ENCODE measurements around the gene TGFBR2. TPM values are rescaled to one million over a fixed set of nuclear protein-coding genes. Genes with fewer than 3 reads are reported as not detected.
A peak's percentile ranks its signal among the peaks of the same experiment; 100 is the strongest.

Gene TGFBR2
- total and polyA plus RNA-seq, 3 experiments from 2014 or later: 55.3 to 108 (median 56.3) TPM

DNA sequence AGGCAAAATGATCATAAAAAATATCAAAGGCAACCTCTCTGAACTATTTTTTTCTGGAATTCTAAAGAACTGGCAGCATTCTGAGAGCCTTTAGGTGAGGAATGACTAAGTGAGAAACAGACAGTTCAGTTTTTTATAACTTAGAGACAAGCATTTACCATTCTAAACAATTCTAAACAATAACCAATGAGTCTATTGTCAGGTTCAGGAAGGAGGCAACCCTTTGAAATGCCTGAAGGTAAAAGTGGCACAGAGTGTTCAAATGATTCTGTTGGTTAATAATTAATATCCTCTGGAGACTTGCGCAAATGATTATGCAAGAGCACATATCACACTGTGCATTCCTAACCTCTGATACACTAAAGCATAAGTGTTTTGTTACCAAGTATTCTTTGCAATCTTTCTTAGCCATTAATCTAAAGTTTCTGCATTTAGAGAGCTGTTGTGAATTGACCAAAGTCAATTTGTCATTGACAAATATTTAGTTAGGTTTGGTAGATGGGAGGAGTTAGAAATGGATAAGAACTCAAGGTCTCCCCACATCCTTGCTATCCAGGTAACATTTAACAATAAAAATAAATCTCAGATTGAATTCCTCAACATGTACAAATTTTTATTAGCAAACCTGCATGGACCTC is 9.2 kb upstream of the TGFBR2 start:
- CTCF ChIA-PET: no interaction called here
- Mint-ChIP-seq H3K27ac (no peak overlapping the region), H3K4me1 (peaks cover 11 to 23% (median 14%) of the 10 kb centered on the region in 3 donors)

DNA sequence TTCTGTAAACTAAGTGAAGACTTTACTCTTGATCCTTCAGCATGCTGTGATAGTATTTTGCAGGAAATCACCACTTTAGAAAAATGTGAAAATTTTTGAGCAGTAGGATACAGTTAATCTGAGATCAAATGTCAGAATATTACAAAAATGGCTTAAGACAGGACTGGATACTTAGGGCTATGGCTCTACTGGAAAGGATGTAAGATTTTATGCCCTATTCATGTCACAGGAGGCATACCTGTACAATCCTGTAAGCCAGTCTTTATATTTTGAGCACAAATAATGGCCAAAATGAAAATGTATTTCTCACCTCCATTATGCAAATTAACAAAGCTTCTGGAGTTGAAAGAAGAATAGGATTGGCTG is 8.6 kb upstream of the TGFBR2 start:
- no peaks in the 10 kb centered on the region for H3K27me3 ChIP-seq (ENCODE audit: insufficient read depth, low read length, poor library complexity, severe bottlenecking)
- peaks cover 0 to 5% (median 3%) of the 10 kb centered on the region in 5 donors for H3K9me3 Mint-ChIP-seq
- DNase-seq: no peak
- peaks cover 0 to 8% (median 0%) of the 10 kb centered on the region in 3 donors for H3K36me3 Mint-ChIP-seq
- no peaks in the 10 kb centered on the region for H3K9me3 ChIP-seq (ENCODE audit: low read length)
- peaks cover 13 to 27% (median 16%) of the 10 kb centered on the region in 3 donors for H3K4me1 Mint-ChIP-seq
- H3K36me3 ChIP-seq (ENCODE audit: insufficient read depth, low read length): no peaks in the 10 kb centered on the region
- no peak overlapping the region for H3K4me3 Mint-ChIP-seq
- H3K27me3 Mint-ChIP-seq: no peaks in the 10 kb centered on the region
- no peak overlapping the region for H3K27ac ChIP-seq (ENCODE audit: low read depth, low read length)
- CTCF ChIA-PET: no interaction called here
- H3K4me3 ChIP-seq (ENCODE audit: low read length): no peak overlapping the region
- H3K4me1 ChIP-seq (ENCODE audit: insufficient read depth, low read length): peaks cover 26% of the 10 kb centered on the region
- POLR2A ChIA-PET: no interaction called here
- H3K27ac Mint-ChIP-seq: no peak overlapping the region

More for the DNA sequence above, 9.2 kb upstream of the TGFBR2 start:
- H3K36me3 ChIP-seq (ENCODE audit: insufficient read depth, low read length): no peaks in the 10 kb centered on the region
- Mint-ChIP-seq H3K9me3 (peaks cover 0 to 5% (median 3%) of the 10 kb centered on the region in 5 donors), H3K4me3 (no peak overlapping the region), H3K27me3 (no peaks in the 10 kb centered on the region), H3K36me3 (peaks cover 0 to 8% (median 0%) of the 10 kb centered on the region in 3 donors)
- peaks cover 22% of the 10 kb centered on the region for H3K4me1 ChIP-seq (ENCODE audit: insufficient read depth, low read length)
- no peak overlapping the region for H3K27ac ChIP-seq (ENCODE audit: low read depth, low read length)
- no peaks in the 10 kb centered on the region for H3K9me3 ChIP-seq (ENCODE audit: low read length)
- H3K27me3 ChIP-seq (ENCODE audit: insufficient read depth, low read length, poor library complexity, severe bottlenecking): no peaks in the 10 kb centered on the region
- DNase-seq: no peak
- no peak overlapping the region for H3K4me3 ChIP-seq (ENCODE audit: low read length)
- POLR2A ChIA-PET: no interaction called here

DNA sequence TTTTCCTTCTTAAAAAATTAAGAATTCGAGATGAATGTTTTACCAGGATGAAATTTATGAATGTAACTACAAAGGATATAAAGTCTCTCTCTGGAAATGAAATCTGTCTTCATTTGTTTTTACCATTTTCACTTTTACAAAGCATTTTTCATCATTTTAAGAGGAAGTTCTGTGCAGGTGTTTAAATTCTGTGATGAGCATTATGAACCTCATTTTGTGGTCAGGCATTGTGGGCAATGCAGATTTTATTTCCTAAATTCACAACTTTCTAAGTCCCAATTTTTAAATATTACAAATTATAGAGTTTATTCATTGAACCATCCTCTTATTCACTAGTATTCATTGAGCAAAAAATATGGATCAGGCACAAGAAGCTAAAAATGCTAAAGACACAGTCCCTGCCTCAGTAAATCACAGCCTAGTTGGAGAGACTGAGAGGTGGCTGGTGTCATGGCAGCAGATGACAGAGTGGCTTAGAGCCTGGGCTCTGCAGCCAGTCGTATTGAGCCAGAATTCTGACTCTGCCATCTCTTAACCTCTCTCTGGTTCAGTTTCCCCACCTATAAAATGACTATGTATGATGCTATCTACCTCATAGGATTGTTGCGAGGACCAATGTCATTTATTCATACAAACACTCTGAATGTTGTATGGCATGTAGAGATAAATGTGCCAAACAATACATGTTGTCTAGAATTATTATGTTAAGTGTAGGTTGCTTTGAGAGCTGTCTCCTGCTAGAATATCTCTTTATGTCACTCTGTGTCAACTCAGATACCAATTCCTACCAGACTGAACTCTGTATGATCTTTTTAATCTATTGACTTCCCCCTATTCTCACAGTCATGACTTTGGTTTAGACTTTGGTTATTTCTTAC is 7.5 kb upstream of the TGFBR2 start:
- no peak overlapping the region for H3K27ac ChIP-seq (ENCODE audit: low read depth, low read length)
- H3K36me3 ChIP-seq (ENCODE audit: insufficient read depth, low read length): no peaks in the 10 kb centered on the region
- CTCF ChIA-PET: no interaction called here
- H3K27me3 Mint-ChIP-seq: no peaks in the 10 kb centered on the region
- H3K4me3 Mint-ChIP-seq: no peak overlapping the region
- H3K27ac Mint-ChIP-seq: no peak overlapping the region
- no peaks in the 10 kb centered on the region for H3K27me3 ChIP-seq (ENCODE audit: insufficient read depth, low read length, poor library complexity, severe bottlenecking)
- peaks cover 19 to 37% (median 27%) of the 10 kb centered on the region in 3 donors for H3K4me1 Mint-ChIP-seq
- peaks cover 38% of the 10 kb centered on the region for H3K4me1 ChIP-seq (ENCODE audit: insufficient read depth, low read length)
- H3K9me3 Mint-ChIP-seq: peaks cover 0 to 2% (median under 1%) of the 10 kb centered on the region in 5 donors
- H3K4me3 ChIP-seq (ENCODE audit: low read length): no peak overlapping the region
- H3K9me3 ChIP-seq (ENCODE audit: low read length): no peaks in the 10 kb centered on the region
- POLR2A ChIA-PET: no interaction called here
- DNase-seq: no peak
- H3K36me3 Mint-ChIP-seq: peaks cover 0 to 4% (median 0%) of the 10 kb centered on the region in 3 donors

- peaks cover 36 to 54% (median 43%) of the 10 kb centered on the region in 3 donors for H3K4me1 Mint-ChIP-seq
- no peak overlapping the region for H3K27ac ChIP-seq (ENCODE audit: low read depth, low read length)
- no peak overlapping the region for H3K27ac Mint-ChIP-seq
- no peaks in the 10 kb centered on the region for H3K9me3 ChIP-seq (ENCODE audit: low read length)
- H3K36me3 Mint-ChIP-seq: no peaks in the 10 kb centered on the region
- POLR2A ChIA-PET: interaction anchor here (0.6 to 0.7 kb wide), 2 partner anchors 31 to 92 kb away, joined by 5 read pairs; no protein-coding TSS in a partner anchor
- no peak overlapping the region for H3K4me3 ChIP-seq (ENCODE audit: low read length)
- H3K27me3 ChIP-seq (ENCODE audit: insufficient read depth, low read length, poor library complexity, severe bottlenecking): no peaks in the 10 kb centered on the region
- no peaks in the 10 kb centered on the region for H3K9me3 Mint-ChIP-seq
- DNase-seq: no peak
- H3K36me3 ChIP-seq (ENCODE audit: insufficient read depth, low read length): no peaks in the 10 kb centered on the region
- H3K4me1 ChIP-seq (ENCODE audit: insufficient read depth, low read length): peaks cover 54% of the 10 kb centered on the region
- no peak overlapping the region for H3K4me3 Mint-ChIP-seq
- no peaks in the 10 kb centered on the region for H3K27me3 Mint-ChIP-seq
- CTCF ChIA-PET: no interaction called here
These were observed 5.8 kb upstream of the TGFBR2 start for GRCh38 chr3:30600572-30600971.

- no peak for DNase-seq
- H3K36me3 Mint-ChIP-seq: peaks cover 0 to 12% (median 0%) of the 10 kb centered on the region in 3 donors
- H3K4me3 ChIP-seq (ENCODE audit: low read length): no peak overlapping the region
- no peaks in the 10 kb centered on the region for H3K27me3 ChIP-seq (ENCODE audit: insufficient read depth, low read length, poor library complexity, severe bottlenecking)
- no peak overlapping the region for H3K27ac ChIP-seq (ENCODE audit: low read depth, low read length)
- no peaks in the 10 kb centered on the region for H3K9me3 ChIP-seq (ENCODE audit: low read length)
- peak overlapping the region in 1 of 7 donors; percentile 45 for H3K4me3 Mint-ChIP-seq
- peaks cover 44 to 57% (median 52%) of the 10 kb centered on the region in 3 donors for H3K4me1 Mint-ChIP-seq
- ChIA-PET CTCF (no interaction called here), POLR2A (interaction anchor here (0.8 kb wide), 1 partner anchor 249 kb away, joined by 3 read pairs; no protein-coding TSS in a partner anchor)
- no peaks in the 10 kb centered on the region for H3K27me3 Mint-ChIP-seq
- H3K4me1 ChIP-seq (ENCODE audit: insufficient read depth, low read length): peaks cover 57% of the 10 kb centered on the region
- no peak overlapping the region for H3K27ac Mint-ChIP-seq
- no peaks in the 10 kb centered on the region for H3K9me3 Mint-ChIP-seq
- H3K36me3 ChIP-seq (ENCODE audit: insufficient read depth, low read length): no peaks in the 10 kb centered on the region
These were observed 3.5 kb upstream of the TGFBR2 start for GRCh38 chr3:30602946-30603345.

DNA sequence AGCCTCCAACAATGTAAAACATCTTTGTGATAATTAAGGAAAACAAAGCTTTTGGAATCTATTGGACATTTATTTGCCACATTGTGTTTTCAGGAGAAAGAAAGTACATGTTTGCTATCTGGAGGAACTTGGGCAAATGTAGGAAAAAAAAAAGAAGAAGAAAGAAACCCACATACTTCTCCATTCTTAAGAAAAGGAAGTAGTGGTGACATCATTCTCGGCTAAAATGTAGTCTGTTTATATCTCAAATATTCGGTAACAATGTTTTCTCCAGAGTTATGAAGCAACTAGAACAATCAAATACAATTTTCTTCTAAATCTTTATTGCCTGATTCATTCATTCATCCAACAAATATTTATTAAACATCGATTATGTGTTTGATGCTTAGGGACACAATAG is 2.3 kb upstream of the TGFBR2 start:
- CTCF ChIA-PET: no interaction called here
- peaks cover 48% of the 10 kb centered on the region for H3K4me1 ChIP-seq (ENCODE audit: insufficient read depth, low read length)

GRCh38 chr3:30604558-30604957 is 1.8 kb upstream of the TGFBR2 start:
- Histone ChIP-seq H3K27me3 (ENCODE audit: insufficient read depth, low read length, poor library complexity, severe bottlenecking) (no peaks in the 10 kb centered on the region), H3K27ac (ENCODE audit: low read depth, low read length) (no peak overlapping the region), H3K4me3 (ENCODE audit: low read length) (peak overlapping the region; percentile 26), H3K4me1 (ENCODE audit: insufficient read depth, low read length) (peaks cover 43% of the 10 kb centered on the region), H3K36me3 (ENCODE audit: insufficient read depth, low read length) (no peaks in the 10 kb centered on the region), H3K9me3 (ENCODE audit: low read length) (no peaks in the 10 kb centered on the region)
- H3K9me3 Mint-ChIP-seq: no peaks in the 10 kb centered on the region
- peaks cover 0 to 23% (median 2%) of the 10 kb centered on the region in 3 donors for H3K36me3 Mint-ChIP-seq
- H3K27ac Mint-ChIP-seq: peak overlapping the region; percentile 69 to 98 (median 86)
- H3K4me1 Mint-ChIP-seq: peaks cover 41 to 49% (median 48%) of the 10 kb centered on the region in 3 donors
- POLR2A ChIA-PET: interaction anchor here (1.4 kb wide), 1 partner anchor 9 kb away, joined by 3 read pairs; no protein-coding TSS in a partner anchor
- H3K27me3 Mint-ChIP-seq: no peaks in the 10 kb centered on the region
- CTCF ChIA-PET: no interaction called here
- H3K4me3 Mint-ChIP-seq: peak overlapping the region; percentile 88 to 99 (median 98)
- no peak for DNase-seq

More for the DNA sequence above, 2.3 kb upstream of the TGFBR2 start:
- peak overlapping the region; percentile 69 to 98 (median 86) for H3K27ac Mint-ChIP-seq
- no peaks in the 10 kb centered on the region for H3K27me3 ChIP-seq (ENCODE audit: insufficient read depth, low read length, poor library complexity, severe bottlenecking)
- no peak overlapping the region for H3K4me3 ChIP-seq (ENCODE audit: low read length)
- H3K9me3 ChIP-seq (ENCODE audit: low read length): no peaks in the 10 kb centered on the region
- H3K4me3 Mint-ChIP-seq: peak overlapping the region; percentile 88 to 99 (median 98)
- peaks cover 0 to 21% (median 2%) of the 10 kb centered on the region in 3 donors for H3K36me3 Mint-ChIP-seq
- H3K36me3 ChIP-seq (ENCODE audit: insufficient read depth, low read length): no peaks in the 10 kb centered on the region
- H3K4me1 Mint-ChIP-seq: peaks cover 45 to 50% (median 49%) of the 10 kb centered on the region in 3 donors
- H3K27me3 Mint-ChIP-seq: no peaks in the 10 kb centered on the region
- no peaks in the 10 kb centered on the region for H3K9me3 Mint-ChIP-seq
- no peak for DNase-seq
- no peak overlapping the region for H3K27ac ChIP-seq (ENCODE audit: low read depth, low read length)
- POLR2A ChIA-PET: interaction anchor here (0.7 to 1.4 kb wide), 2 partner anchors 10 to 99 kb away, joined by 3 to 6 read pairs; no protein-coding TSS in a partner anchor

GRCh38 chr3:30605005-30605404 is 1.4 kb upstream of the TGFBR2 start:
- H3K4me3 ChIP-seq (ENCODE audit: low read length): peak overlapping the region; percentile 26
- H3K27ac Mint-ChIP-seq: peak overlapping the region in 7 of 8 donors; percentile 79 to 98 (median 95)
- peaks cover 0 to 27% (median 4%) of the 10 kb centered on the region in 3 donors for H3K36me3 Mint-ChIP-seq
- no peak for DNase-seq
- H3K9me3 ChIP-seq (ENCODE audit: low read length): no peaks in the 10 kb centered on the region
- H3K9me3 Mint-ChIP-seq: no peaks in the 10 kb centered on the region
- H3K36me3 ChIP-seq (ENCODE audit: insufficient read depth, low read length): no peaks in the 10 kb centered on the region
- peak overlapping the region; percentile 88 to 99 (median 98) for H3K4me3 Mint-ChIP-seq
- H3K27ac ChIP-seq (ENCODE audit: low read depth, low read length): no peak overlapping the region
- no peaks in the 10 kb centered on the region for H3K27me3 Mint-ChIP-seq
- H3K4me1 ChIP-seq (ENCODE audit: insufficient read depth, low read length): peaks cover 42% of the 10 kb centered on the region
- peaks cover 45 to 51% (median 49%) of the 10 kb centered on the region in 3 donors for H3K4me1 Mint-ChIP-seq
- ChIA-PET CTCF (no interaction called here), POLR2A (interaction anchor here (1.4 kb wide), 1 partner anchor 9 kb away, joined by 3 read pairs; no protein-coding TSS in a partner anchor)
- H3K27me3 ChIP-seq (ENCODE audit: insufficient read depth, low read length, poor library complexity, severe bottlenecking): no peaks in the 10 kb centered on the region

Measured in CD8-positive, alpha-beta memory T cell (primary cell).